ENCODE data around the gene RPS8. TPM values are rescaled to one million over a fixed set of nuclear protein-coding genes. Genes with fewer than 3 reads are reported as not detected.
"Not testable (repeated sequence)": the region's sequence is repeated elsewhere in the genome, so short reads cannot be mapped to it uniquely, and the experiment has no call there.

RPS8 gene
- total RNA-seq, 2 donors from 2014 or later: 2,726 to 3,052 TPM

DNA sequence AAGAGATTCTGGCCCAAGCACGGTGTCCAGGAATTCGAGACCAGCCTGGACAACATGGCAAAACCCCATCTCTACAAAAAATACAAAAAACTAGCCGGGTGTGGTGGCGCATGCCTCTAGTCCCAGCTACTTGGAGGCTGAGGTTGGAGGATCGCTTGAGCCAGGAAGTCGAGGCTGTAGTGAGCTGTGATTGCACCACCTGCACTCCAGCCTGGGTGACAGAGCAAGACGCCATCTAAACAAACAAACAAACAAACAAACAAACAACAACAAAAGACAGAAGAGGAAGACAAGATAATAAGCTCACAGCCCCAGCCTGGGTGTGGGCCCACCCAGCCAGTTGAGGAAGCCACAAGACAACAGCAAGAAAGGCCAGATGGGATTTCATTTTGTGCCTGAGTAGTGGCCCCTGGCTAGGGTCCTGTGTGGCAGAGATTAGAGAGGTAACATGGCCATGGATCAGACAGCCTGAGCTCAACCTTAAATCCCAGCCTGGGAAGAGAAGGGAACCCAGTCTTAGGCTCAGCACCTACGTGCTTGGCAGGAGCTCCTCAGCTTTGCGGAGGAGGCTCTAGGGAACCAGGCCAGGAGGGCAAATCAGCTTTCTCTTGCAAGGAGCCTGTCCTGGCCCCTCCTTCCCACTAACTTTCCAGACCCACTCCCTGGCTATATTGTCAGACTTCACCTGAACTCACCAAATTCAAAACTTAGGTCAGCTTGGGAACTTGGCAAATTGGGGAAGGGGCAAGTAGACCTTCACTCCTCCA lies 17.6 kb downstream of the RPS8 start:
- ATAC-seq (no peak), DNase-seq (ENCODE audit: low spot score in 2 of 2) (no peak)
- H3K27ac Mint-ChIP-seq: no peak overlapping the region
- H3K9me3 Mint-ChIP-seq: no peaks in the 10 kb centered on the region
- no peaks in the 10 kb centered on the region for H3K36me3 Mint-ChIP-seq

DNA sequence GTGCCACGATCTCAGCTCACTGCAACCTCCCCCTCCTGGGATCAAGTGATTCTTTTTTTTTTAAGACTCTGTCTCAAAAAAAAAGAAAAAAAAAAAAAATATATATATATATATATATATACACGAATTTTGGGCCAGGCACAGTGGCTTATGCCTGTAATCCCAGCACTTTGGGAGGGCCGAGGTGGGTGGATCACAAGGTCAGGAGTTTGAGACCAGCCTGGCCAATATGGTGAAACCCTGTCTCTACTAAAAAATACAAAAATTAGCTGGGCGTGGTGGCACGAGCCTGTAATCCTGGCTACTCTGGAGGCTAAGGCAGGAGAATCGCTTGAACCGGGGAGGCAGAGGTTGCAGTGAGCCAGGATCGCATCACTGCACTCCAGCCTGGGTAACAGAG lies 22.5 kb downstream of the RPS8 start:
- DNase-seq (ENCODE audit: low spot score in 2 of 2); H3K27ac Mint-ChIP-seq; H3K9me3 Mint-ChIP-seq; ATAC-seq: not testable (repeated sequence)
- H3K36me3 Mint-ChIP-seq: peaks cover 19 to 23% of the 10 kb centered on the region in 2 donors

DNA sequence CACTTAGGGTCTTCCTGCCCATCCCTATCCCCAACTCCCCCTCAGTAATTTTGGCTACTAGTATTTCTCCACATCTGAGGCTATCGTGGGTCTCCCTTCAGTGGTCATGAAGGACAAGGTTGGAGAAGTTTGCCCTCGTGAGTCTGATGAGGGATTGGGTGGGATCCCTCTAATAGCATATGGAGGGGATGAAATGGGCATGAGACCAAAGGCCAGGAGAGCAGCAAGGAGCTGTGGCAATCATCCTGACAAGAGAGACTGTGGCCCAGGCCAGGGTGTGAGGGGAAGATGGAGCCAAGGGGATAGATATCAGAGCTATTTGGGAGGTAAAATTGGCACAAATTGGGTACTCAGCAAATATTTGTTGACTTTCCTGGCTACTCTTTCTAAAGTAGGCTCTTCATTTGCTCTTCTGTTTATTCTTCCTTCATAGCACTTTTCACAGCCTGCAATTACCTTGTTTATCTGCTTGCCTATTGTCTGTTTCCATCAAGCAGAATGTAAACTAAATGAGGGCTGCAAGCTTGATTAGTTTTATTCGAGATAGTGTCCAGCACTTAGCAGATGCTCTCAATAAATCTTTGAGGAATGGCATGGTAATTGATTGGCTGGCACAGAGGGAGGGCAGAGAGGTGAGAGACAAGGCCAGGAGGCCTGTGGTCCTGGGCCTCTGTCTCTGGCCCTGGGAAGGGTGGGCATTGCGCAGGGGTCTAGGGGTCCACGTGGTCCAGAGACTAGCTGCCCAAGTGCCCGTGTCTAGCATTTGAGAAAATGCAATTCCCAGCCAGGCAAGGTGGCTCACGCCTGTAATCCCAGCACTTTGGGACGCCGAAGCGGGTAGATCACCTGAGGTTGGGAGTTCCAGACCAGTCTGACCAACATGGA lies 23.4 kb downstream of the RPS8 start:
- peaks cover 27 to 31% of the 10 kb centered on the region in 2 donors for H3K36me3 Mint-ChIP-seq
- H3K27ac Mint-ChIP-seq: peak overlapping the region in 1 of 2 donors; percentile 97
- no peak for ATAC-seq
- DNase-seq (ENCODE audit: low spot score in 2 of 2): no peak
- no peaks in the 10 kb centered on the region for H3K9me3 Mint-ChIP-seq

DNA sequence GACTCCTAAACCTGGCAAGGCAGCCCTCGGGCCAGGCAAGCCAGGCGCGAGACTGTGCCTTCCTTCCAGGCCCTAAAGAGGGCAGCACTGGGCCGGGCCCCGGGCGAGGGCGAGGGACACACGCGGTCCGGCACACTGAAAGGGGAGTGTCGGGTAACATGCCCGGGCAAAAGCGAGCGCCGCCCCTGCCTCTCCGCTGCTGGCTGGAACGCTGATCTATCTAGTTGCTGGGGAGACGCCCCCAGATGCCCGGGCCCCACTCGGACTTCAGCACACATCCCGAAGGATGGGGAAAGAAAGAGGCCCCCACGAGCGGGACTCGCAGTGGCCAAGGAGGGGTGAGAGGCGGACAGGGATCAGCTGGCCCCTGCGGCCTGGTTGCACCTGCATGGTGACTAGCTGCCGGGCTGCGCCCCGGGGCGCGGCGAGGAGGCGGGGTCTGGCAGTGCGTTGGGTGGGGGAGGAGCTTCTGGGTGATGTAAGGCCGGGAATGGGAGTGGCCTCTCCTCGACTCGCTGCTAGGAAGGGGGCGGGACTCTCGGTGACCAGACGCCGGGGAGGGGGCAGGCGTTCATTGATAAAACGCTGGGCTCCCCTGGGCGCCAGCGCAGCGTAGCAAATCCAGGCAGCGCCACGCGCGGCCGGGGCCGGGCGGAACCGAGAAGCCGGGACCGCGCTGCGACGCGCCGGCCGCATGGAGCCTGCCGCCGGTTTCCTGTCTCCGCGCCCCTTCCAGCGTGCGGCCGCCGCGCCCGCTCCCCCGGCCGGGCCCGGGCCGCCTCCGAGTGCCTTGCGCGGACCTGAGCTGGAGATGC lies 24.6 kb downstream of the RPS8 start, which contains the start of gene PLK3:
Gene PLK3, plus strand, starts transcription at position 608 of the 815 bp plus-strand sequence. Its CDS starts 87 bp downstream, at position 695.
- DNase-seq (ENCODE audit: low spot score in 2 of 2) (peak; percentile 97 to 98), ATAC-seq (peak; percentile 79 to 81)
- Mint-ChIP-seq H3K36me3 (peaks cover 34 to 43% of the 10 kb centered on the region in 2 donors), H3K27ac (peak within 1 kb of the TSS; percentile 97 to 99), H3K9me3 (no peaks in the 10 kb centered on the region)

DNA sequence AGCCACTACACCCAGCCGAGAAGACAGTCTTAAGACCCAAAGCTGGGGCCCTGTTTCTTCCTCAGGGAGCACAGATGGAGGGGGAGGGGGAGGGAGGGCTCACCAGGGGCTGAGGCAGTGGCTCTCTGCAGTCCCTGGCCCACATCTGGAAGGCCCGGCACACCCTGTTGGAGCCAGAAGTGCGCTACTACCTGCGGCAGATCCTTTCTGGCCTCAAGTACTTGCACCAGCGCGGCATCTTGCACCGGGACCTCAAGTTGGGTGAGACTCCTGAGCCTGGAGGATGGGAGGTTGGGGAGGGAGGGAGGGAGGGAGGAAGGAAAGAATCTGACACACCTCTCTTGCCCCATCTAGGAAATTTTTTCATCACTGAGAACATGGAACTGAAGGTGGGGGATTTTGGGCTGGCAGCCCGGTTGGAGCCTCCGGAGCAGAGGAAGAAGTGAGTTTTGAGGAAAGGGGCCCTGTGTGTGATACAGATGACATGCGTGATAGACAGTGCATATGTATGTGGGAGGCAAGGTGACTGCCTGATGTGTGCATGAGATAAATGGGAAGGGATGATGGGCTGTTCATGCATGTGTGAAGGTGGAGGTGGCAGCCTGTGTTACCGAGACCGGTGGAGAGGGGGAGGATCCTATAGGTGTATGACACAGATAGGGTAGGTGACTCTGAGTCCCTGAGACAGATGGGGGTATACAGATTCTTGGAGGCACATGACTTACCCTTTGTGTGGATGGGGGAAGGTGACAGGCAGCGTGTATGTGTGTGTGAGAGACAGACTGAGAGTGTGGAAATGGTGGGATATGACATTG lies 26.4 kb downstream of the RPS8 start:
- DNase-seq (ENCODE audit: low spot score in 2 of 2) (no peak), ATAC-seq (peak; percentile 2 to 4)
- Mint-ChIP-seq H3K9me3 (no peaks in the 10 kb centered on the region), H3K36me3 (peaks cover 35 to 51% of the 10 kb centered on the region in 2 donors), H3K27ac (peak overlapping the region; percentile 97 to 99)

DNA sequence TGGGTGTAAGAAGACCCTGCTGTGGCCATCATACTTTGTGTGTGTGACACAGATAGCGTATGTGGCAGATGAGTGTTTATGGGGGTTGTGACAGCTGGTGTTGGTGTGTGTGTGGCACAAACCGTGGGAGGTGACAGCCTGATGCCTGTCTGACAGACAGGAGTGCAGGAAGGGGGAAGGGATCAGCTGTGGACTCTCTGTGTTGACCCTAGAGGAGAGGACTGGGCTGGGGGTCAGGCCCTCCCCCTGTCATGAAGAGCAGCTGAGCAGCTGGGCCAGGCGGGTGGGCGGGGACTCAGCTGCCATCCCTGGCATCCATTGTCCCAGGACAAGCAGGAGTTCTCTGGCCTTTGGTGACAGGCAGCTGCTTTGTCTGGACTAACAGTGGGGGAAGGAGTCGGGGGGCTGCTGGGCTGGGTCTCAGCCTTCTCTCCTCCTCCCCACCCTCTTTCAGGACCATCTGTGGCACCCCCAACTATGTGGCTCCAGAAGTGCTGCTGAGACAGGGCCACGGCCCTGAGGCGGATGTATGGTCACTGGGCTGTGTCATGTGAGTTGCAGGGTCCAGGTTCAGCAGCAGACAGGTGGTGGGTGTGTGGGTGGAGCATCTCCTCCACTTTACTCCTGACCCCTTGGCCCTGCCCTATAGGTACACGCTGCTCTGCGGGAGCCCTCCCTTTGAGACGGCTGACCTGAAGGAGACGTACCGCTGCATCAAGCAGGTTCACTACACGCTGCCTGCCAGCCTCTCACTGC lies 27.1 kb downstream of the RPS8 start:
- DNase-seq (ENCODE audit: low spot score in 2 of 2) (no peak), ATAC-seq (no peak)
- peaks cover 39 to 51% of the 10 kb centered on the region in 2 donors for H3K36me3 Mint-ChIP-seq
- peak overlapping the region; percentile 87 to 97 for H3K27ac Mint-ChIP-seq
- H3K9me3 Mint-ChIP-seq: no peaks in the 10 kb centered on the region

DNA sequence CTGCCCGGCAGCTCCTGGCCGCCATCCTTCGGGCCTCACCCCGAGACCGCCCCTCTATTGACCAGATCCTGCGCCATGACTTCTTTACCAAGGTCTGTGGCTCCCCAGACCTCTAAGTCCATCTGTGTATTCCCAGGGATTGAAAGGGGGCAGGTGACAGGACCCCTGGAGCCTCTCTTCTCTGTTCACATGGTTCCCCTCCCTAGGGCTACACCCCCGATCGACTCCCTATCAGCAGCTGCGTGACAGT lies 27.6 kb downstream of the RPS8 start:
- DNase-seq (ENCODE audit: low spot score in 2 of 2): no peak
- peak overlapping the region; percentile 66 to 97 for H3K27ac Mint-ChIP-seq
- H3K9me3 Mint-ChIP-seq: no peaks in the 10 kb centered on the region
- no peak for ATAC-seq
- peaks cover 39 to 51% of the 10 kb centered on the region in 2 donors for H3K36me3 Mint-ChIP-seq

DNA sequence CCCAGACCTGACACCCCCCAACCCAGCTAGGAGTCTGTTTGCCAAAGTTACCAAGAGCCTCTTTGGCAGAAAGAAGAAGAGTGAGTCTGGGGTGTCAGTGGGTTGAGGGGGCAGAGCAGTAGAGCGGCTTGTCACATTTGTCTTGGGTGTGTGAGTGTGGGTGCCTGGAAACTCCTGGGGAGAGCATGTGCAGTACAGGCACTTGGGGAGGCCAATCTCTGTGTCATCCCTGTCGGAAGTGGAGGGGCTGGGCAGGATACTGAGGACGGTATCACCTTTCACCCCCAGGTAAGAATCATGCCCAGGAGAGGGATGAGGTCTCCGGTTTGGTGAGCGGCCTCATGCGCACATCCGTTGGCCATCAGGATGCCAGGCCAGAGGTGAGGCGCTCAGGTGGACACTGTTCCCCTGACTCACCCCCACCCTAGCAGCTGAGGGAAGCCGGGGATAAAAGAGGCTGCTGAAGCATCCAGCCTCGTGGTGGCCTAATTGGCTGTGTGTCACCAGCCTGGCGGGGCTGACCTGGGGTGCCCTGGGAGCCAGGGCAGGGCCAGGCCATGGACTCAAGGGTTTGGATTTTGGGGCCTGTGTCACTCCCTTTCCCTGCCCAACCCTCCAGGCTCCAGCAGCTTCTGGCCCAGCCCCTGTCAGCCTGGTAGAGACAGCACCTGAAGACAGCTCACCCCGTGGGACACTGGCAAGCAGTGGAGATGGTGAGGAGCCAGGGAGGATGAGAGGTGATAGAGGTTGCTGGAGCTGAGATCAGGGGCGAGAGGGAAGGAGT lies 28.2 kb downstream of the RPS8 start:
- no peaks in the 10 kb centered on the region for H3K9me3 Mint-ChIP-seq
- H3K36me3 Mint-ChIP-seq: peaks cover 39 to 51% of the 10 kb centered on the region in 2 donors
- no peak for DNase-seq (ENCODE audit: low spot score in 2 of 2)
- H3K27ac Mint-ChIP-seq: peak overlapping the region; percentile 85 to 97
- no peak for ATAC-seq

DNA sequence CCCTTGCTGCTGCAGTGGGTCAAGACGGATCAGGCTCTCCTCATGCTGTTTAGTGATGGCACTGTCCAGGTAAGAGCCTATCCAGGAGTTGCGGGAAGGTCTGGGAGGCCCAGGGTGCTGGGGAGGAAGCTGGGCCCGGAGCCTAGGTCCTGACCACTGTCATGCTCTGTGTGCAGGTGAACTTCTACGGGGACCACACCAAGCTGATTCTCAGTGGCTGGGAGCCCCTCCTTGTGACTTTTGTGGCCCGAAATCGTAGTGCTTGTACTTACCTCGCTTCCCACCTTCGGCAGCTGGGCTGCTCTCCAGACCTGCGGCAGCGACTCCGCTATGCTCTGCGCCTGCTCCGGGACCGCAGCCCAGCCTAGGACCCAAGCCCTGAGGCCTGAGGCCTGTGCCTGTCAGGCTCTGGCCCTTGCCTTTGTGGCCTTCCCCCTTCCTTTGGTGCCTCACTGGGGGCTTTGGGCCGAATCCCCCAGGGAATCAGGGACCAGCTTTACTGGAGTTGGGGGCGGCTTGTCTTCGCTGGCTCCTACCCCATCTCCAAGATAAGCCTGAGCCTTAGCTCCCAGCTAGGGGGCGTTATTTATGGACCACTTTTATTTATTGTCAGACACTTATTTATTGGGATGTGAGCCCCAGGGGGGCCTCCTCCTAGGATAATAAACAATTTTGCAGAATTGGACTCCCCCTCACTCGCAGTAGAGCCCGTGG lies 30.1 kb downstream of the RPS8 start:
- H3K36me3 Mint-ChIP-seq: peaks cover 39 to 51% of the 10 kb centered on the region in 2 donors
- no peak for ATAC-seq
- no peaks in the 10 kb centered on the region for H3K9me3 Mint-ChIP-seq
- DNase-seq (ENCODE audit: low spot score in 2 of 2): no peak
- peak overlapping the region; percentile 85 to 97 for H3K27ac Mint-ChIP-seq

DNA sequence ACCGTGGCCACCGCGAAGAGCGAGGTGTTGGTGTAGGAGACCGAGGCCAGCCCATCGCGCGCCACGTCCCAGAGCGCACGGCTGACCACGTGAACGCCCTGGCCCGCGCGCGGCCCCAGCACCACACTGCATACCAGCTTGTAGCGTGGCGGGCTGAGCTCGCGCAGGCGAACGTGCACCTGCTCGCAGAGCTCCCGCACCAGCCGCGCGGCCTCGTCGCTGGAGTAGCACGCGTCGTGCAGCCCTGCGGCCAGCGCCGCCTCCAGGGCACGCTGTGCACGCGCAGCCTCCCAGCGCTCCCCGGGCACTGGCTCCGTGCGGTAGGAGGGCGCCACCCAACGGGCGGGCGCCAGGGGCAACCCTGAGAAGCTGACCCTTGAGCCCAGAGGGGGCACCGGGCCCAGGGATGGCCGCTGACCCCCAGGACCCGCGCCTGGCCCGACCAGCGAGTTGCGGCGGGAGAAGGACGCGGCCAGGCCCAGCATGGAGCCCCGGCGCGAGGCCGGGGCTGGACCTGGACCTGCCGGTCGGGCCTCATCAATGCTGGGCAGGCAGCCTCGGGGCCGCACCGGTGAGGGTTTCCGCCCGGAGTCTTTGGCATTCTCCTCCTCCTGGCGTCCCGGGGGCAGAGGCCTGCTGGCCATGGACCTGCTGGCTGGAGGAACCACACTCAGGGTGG lies 30.8 kb downstream of the RPS8 start:
- Mint-ChIP-seq H3K36me3 (peaks cover 33 to 46% of the 10 kb centered on the region in 2 donors), H3K9me3 (no peaks in the 10 kb centered on the region), H3K27ac (peak overlapping the region; percentile 85 to 97)
- DNase-seq (ENCODE audit: low spot score in 2 of 2) (no peak), ATAC-seq (no peak)

DNA sequence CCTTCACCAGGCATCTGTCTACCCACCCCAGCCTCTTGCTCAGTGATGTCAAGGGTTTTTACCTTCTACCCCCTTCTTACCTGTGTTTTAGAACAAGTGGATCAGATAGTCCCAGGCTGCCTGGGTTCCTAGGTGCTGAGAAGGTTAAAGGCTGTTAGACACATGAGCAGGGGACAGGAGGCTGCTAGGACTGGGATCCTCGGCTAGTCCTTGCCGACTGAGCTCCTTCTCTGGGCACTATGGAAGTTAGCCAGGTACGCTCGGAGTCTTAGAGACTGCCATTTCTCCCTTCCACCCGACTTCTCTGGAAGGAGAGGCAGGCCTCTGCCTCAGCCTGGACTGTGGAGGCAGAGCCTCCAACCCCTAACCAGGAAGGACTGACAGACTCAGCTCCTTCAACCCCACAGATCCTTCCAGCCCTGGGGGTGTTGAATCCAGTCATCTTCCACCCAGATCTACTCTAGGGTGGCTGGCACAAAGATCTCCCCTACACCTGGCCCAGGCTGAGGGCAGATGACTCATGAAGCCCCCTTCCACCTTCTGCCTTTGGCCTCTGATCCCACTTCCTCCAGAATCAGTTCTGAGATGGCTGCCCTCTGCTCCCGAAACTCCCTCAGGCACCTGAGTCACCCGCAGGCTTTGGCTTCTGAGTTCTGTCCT lies 31.5 kb downstream of the RPS8 start, which contains the start of gene DYNLT4:
Gene DYNLT4, minus strand, starts transcription at position 648 of the 660 bp plus-strand sequence. CDS start 683 bp downstream, outside the sequence.
- H3K36me3 Mint-ChIP-seq: peaks cover 29 to 45% of the 10 kb centered on the region in 2 donors
- DNase-seq (ENCODE audit: low spot score in 2 of 2) (no peak), ATAC-seq (peak in 1 of 2 donors; percentile 27)
- H3K9me3 Mint-ChIP-seq: no peaks in the 10 kb centered on the region
- peak within 1 kb of the TSS; percentile 97 to 99 for H3K27ac Mint-ChIP-seq

DNA sequence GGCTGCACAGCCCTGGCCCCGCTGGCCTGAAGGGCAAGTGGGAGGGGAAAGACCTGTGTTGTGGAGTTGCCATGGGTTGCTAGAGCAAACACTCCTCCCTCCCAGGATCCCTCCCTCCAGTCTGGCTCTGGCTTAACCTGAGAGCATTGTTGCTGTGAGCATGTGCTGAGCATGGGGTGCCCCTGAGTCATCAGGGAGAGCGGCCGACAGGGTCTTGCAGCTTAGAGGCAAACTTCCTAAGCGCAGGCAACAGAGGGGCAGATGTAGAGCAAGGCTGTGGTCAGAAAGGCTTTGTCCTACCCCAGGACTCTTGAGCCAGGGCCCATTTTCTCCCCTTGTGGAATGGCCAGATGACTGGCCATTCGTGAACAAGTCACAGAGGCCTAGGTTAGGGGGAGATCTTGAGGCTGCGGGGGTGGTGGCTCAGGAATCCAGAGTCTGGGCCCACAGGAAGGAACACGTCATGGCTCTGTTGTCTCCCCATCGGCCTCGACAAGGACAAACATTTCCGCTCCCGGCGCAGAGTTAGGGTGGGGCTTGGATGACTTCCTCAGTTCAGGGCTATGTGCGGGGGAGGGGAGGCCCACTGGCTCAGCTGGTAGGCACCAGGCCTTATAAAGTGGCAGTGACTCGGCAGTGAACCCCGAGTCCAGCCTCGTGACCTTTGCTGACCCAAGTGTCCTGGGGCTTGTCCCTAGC lies 32.2 kb downstream of the RPS8 start:
- DNase-seq (ENCODE audit: low spot score in 2 of 2) (peak; percentile 81 to 97), ATAC-seq (peak; percentile 59 to 69)
- Mint-ChIP-seq H3K36me3 (peaks cover 23 to 40% of the 10 kb centered on the region in 2 donors), H3K9me3 (no peaks in the 10 kb centered on the region), H3K27ac (peak overlapping the region; percentile 97 to 99)

Data from activated naive CD4-positive, alpha-beta T cell treated with anti-CD3 and anti-CD28 coated beads, Interleukin-2, amount 50 U/mL, for 72 hours (primary cell).